ENCODE results near the gene ICE1. TPM values are rescaled to one million over a fixed set of nuclear protein-coding genes. Genes with fewer than 3 reads are reported as not detected.
"Not testable (repeated sequence)": the region's sequence is repeated elsewhere in the genome, so short reads cannot be mapped to it uniquely, and the experiment has no call there.

ICE1 gene
- total and polyA plus RNA-seq, 2 experiments from 2014 or later = 17.7 to 19.6 TPM

DNA sequence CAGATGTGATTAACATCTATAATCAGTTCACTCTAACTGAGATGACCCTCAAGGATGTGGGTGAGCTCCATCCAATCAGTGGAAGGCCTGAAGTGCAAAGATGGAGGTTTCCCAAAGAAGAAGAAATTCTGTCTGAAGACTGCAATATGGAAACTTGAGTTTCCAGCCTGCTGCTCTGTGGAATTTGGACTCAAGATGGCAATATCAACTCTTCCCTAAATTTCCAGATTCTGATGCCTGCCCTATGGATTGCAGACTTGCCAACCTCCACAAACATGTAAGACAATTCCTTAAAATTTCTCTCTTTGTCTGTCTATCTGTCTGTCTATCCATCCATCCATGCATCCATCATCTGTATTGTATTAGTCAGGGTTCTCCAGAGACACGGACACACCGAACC, 85.9 kb downstream of the ICE1 start:
- no peak overlapping the region for H3K27ac ChIP-seq
- H3K27me3 ChIP-seq = no peaks in the 10 kb centered on the region
- no peak for DNase-seq (ENCODE audit: low read depth in 1 of 2, low spot score in 1 of 2)
- H3K4me3 ChIP-seq = no peak overlapping the region
- H3K9me3 ChIP-seq (ENCODE audit: low read depth) = no peaks in the 10 kb centered on the region
- TF ChIP-seq, protein P1, sequence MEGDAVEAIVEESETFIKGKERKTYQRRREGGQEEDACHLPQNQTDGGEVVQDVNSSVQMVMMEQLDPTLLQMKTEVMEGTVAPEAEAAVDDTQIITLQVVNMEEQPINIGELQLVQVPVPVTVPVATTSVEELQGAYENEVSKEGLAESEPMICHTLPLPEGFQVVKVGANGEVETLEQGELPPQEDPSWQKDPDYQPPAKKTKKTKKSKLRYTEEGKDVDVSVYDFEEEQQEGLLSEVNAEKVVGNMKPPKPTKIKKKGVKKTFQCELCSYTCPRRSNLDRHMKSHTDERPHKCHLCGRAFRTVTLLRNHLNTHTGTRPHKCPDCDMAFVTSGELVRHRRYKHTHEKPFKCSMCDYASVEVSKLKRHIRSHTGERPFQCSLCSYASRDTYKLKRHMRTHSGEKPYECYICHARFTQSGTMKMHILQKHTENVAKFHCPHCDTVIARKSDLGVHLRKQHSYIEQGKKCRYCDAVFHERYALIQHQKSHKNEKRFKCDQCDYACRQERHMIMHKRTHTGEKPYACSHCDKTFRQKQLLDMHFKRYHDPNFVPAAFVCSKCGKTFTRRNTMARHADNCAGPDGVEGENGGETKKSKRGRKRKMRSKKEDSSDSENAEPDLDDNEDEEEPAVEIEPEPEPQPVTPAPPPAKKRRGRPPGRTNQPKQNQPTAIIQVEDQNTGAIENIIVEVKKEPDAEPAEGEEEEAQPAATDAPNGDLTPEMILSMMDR (IDR thresholded peaks at IDR 0.05; ENCODE audit: low read depth, low read length) = no peak
- no peaks in the 10 kb centered on the region for H3K36me3 ChIP-seq
- no peaks in the 10 kb centered on the region for H3K4me1 ChIP-seq (ENCODE audit: low read depth)

DNA sequence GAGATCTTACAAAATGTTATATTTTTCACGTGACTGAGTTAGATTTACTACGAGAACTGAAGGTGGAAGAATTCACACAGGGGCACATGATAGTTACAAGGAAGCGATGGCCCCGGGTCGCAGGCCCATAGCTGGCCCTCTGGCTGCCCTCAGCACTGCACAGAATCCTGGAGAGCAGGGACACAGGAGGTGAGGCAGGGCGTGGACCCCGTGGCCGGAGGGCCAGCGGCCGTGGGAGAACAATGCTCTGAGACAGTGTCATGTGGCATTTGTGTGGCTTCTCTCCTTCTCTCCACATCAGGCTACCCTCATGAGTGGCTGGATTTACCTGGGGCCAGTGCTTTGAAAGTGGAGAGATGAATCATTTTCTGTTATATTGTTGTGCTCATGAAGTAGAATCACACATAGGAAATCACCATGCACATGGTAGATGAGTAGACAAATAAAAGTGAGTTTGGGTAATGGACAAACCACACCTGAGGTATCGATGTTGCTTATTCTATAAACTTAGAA, 89.5 kb downstream of the ICE1 start:
- no peaks in the 10 kb centered on the region for H3K9me3 ChIP-seq (ENCODE audit: low read depth)
- H3K4me3 ChIP-seq = no peak overlapping the region
- H3K27ac ChIP-seq = no peak overlapping the region
- no peaks in the 10 kb centered on the region for H3K27me3 ChIP-seq
- no peak for DNase-seq (ENCODE audit: low read depth in 1 of 2, low spot score in 1 of 2)
- no peaks in the 10 kb centered on the region for H3K36me3 ChIP-seq
- TF ChIP-seq, protein P1 (IDR thresholded peaks at IDR 0.05; ENCODE audit: low read depth, low read length) = no peak
- no peaks in the 10 kb centered on the region for H3K4me1 ChIP-seq (ENCODE audit: low read depth)

DNA sequence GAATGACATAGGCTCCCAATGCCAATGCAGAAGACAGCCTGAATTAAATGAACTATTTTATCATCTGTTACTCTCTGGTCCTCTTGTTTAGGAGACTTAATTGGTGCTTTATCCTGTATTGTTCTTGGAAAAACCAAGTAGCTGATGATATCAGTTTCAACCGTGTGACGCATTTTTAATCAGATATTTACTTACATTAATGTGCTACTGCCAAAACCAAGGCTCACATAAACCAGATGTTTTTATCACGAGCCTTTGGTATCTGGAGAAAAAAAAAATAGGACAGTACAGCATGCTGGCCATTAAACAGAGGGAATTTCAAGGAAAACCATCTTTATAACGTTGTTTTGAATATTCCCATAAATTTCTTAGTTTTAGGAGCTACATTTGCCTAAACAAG, 90.1 kb downstream of the ICE1 start:
- H3K4me3 ChIP-seq = no peak overlapping the region
- no peaks in the 10 kb centered on the region for H3K27me3 ChIP-seq
- DNase-seq (ENCODE audit: low read depth in 1 of 2, low spot score in 1 of 2) = no peak
- no peaks in the 10 kb centered on the region for H3K36me3 ChIP-seq
- H3K9me3 ChIP-seq (ENCODE audit: low read depth) = no peaks in the 10 kb centered on the region
- H3K27ac ChIP-seq = no peak overlapping the region
- TF ChIP-seq, protein P1 (IDR thresholded peaks at IDR 0.05; ENCODE audit: low read depth, low read length) = no peak
- no peaks in the 10 kb centered on the region for H3K4me1 ChIP-seq (ENCODE audit: low read depth)

DNA sequence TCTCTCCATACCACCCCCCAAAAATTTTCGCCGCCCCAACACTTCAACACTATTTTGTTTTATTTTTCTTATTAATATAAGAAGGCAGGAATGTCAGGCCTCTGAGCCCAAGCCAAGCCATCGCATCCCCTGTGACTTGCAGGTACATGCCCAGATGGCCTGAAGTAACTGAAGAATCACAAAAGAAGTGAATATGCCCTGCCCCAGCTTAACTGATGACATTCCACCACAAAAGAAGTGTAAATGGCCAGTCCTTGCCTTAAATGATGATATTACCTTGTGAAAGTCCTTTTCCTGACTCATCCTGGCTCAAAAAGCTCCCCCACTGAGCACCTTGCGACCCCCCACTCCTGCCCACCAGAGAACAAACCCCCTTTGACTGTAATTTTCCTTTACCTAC, 98.1 kb downstream of the ICE1 start:
- not testable (repeated sequence) for H3K4me3 ChIP-seq; H3K9me3 ChIP-seq (ENCODE audit: low read depth); H3K27ac ChIP-seq; H3K4me1 ChIP-seq (ENCODE audit: low read depth); H3K36me3 ChIP-seq; DNase-seq (ENCODE audit: low read depth in 1 of 2, low spot score in 1 of 2); H3K27me3 ChIP-seq

DNA sequence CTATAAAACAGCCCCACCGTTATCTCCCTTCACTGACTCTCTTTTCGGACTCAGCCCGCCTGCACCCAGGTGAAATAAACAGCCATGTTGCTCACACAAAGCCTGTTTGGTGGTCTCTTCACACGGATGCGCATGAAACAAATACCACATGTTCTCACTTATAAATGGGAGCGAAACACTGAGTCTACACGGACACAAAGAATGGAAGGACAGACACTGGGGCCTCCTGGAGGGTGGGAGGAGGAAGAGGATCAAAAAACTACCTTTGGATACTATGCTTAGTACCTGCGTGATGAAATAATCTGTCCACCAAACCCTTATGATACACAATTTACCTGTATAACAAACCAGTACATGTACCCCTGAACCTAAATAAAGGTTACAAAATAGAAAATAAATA, 98.6 kb downstream of the ICE1 start:
- H3K4me1 ChIP-seq (ENCODE audit: low read depth) = peaks cover 5% of the 10 kb centered on the region
- no peaks in the 10 kb centered on the region for H3K27me3 ChIP-seq
- TF ChIP-seq, protein P1 (IDR thresholded peaks at IDR 0.05; ENCODE audit: low read depth, low read length) = no peak
- DNase-seq (ENCODE audit: low read depth in 1 of 2, low spot score in 1 of 2) = no peak
- H3K27ac ChIP-seq = no peak overlapping the region
- H3K9me3 ChIP-seq (ENCODE audit: low read depth) = no peaks in the 10 kb centered on the region
- H3K36me3 ChIP-seq = no peaks in the 10 kb centered on the region
- no peak overlapping the region for H3K4me3 ChIP-seq

DNA sequence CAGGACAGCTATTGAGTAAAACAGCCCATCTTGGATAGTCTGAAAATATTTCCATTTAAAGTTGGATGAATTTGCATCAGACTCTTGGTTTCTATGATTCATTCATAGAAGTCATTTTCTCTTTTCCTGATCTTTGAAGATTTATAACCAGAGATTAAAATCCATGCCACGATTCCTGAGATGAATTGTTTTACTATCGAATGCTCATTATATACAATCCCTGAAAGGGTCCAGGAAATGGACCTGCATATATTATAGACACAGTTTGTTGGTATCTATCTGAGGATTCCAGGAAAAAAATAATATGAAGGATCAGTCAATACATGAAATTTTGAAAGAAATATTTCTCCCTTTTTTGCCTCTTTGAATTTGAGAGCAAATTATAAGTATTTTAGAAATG, 99.0 kb downstream of the ICE1 start:
- H3K4me1 ChIP-seq (ENCODE audit: low read depth) = peaks cover 5% of the 10 kb centered on the region
- H3K27me3 ChIP-seq = no peaks in the 10 kb centered on the region
- no peak overlapping the region for H3K4me3 ChIP-seq
- no peak overlapping the region for H3K27ac ChIP-seq
- TF ChIP-seq, protein P1 (IDR thresholded peaks at IDR 0.05; ENCODE audit: low read depth, low read length) = no peak
- no peaks in the 10 kb centered on the region for H3K9me3 ChIP-seq (ENCODE audit: low read depth)
- no peaks in the 10 kb centered on the region for H3K36me3 ChIP-seq
- DNase-seq (ENCODE audit: low read depth in 1 of 2, low spot score in 1 of 2) = no peak

Data from cardiac muscle cell (in vitro differentiated cells and primary cell).